B cell (primary cell): ENCODE measurements around the gene TCF12. TPM values are rescaled to one million over a fixed set of nuclear protein-coding genes. Genes with fewer than 3 reads are reported as not detected.

Source experiments
- ATAC-seq: fragments of 200-7000 bp; cut with Tn5 transposase; one replicate; pipeline ENCODE4 v1.10.0; 2021; ENCODE audit warnings: low read depth, mild to moderate bottlenecking, moderate number of reproducible peaks, moderate library complexity
- CTCF ChIA-PET: fragments of 350-600 bp; sonication (Branson Sonifier 250); formaldehyde crosslinking; loops from one replicate; lab custom pipeline; 2021; ENCODE audit warnings: antibody characterized with exemption, inconsistent platforms; lab: Charles Lee
- POLR2A ChIA-PET: fragments of 350-600 bp; sonication (Branson Sonifier 250); formaldehyde crosslinking; loops from one replicate; lab custom pipeline; 2021; ENCODE audit warnings: antibody characterized with exemption; lab: Charles Lee
- DNase-seq: peaks from one replicate; pipeline ENCODE4 v3.0.0; 2013
- H2AFZ ChIP-seq: 2 replicates; pipeline ENCODE4 v1.6.1; 2012; ENCODE audit warnings: mild to moderate bottlenecking, low read depth, low read length; ENCODE audit not compliant: insufficient read depth, poor library complexity, severe bottlenecking
- H3K27ac ChIP-seq, 2 donors: 1 replicate in 1 of 2; 2 replicates in 1 of 2; pipeline ENCODE4 v1.5.1; 2012 to 2013; ENCODE audit warnings: low read length in 2 of 2, mild to moderate bottlenecking in 2 of 2, moderate library complexity in 1 of 2
- H3K27me3 ChIP-seq, 4 experiments: fragments of 200-600 bp in 1 of 4; sonication (generic) in 1 of 4; replicated peaks in 1 of 4; 1 replicate in 2 of 4; 2 replicates in 2 of 4; pipeline versions ENCODE4 v1.6.1 to v1.7.0; 2013 to 2016; ENCODE audit warnings: low read length in 3 of 4, mild to moderate bottlenecking in 2 of 4, mixed read lengths in 1 of 4, moderate library complexity in 1 of 4; ENCODE audit not compliant: insufficient read depth in 4 of 4, control insufficient read depth in 3 of 4; ENCODE audit errors: control extremely low read depth in 1 of 4
- H3K36me3 ChIP-seq, 2 experiments: replicated peaks in 1 of 2; 1 replicate in 1 of 2; 2 replicates in 1 of 2; pipeline versions ENCODE4 v1.6.1 to v1.7.1; 2013; ENCODE audit warnings: low read length in 1 of 2; ENCODE audit not compliant: insufficient read depth in 2 of 2, control insufficient read depth in 1 of 2; ENCODE audit errors: control extremely low read depth in 1 of 2, extremely low read depth in 1 of 2
- H3K4me1 ChIP-seq, 2 donors: fragments of 200-600 bp in 1 of 2; sonication (generic) in 1 of 2; 1 replicate in 1 of 2; 2 replicates in 1 of 2; pipeline versions ENCODE4 v1.5.1 to v1.6.1; 2013 to 2017; ENCODE audit warnings: low read length in 2 of 2; ENCODE audit not compliant: control insufficient read depth in 2 of 2, insufficient read depth in 2 of 2
- H3K4me2 ChIP-seq: replicated peaks from 2 replicates; pipeline ENCODE3; 2012; ENCODE audit warnings: mild to moderate bottlenecking, low read depth, low read length; ENCODE audit not compliant: poor library complexity, severe bottlenecking
- H3K4me3 ChIP-seq, 5 experiments: fragments of 200-600 bp in 1 of 5; sonication (generic) in 1 of 5; 1 replicate in 3 of 5; 2 replicates in 2 of 5; pipeline versions ENCODE4 v1.5.1 to v1.7.0; 2011 to 2016; ENCODE audit warnings: low read length in 4 of 5, mild to moderate bottlenecking in 4 of 5, low read depth in 2 of 5, control low read depth in 1 of 5, moderate library complexity in 1 of 5; ENCODE audit not compliant: insufficient read depth in 1 of 5; ENCODE audit errors: control extremely low read depth in 1 of 5, extremely low read depth in 1 of 5
- H3K79me2 ChIP-seq: fragments of 200-600 bp; sonication (generic); one replicate; pipeline ENCODE4 v1.6.0; 2016; ENCODE audit warnings: low read length; ENCODE audit not compliant: control insufficient read depth, insufficient read depth
- H3K9ac ChIP-seq: fragments of 200-600 bp; sonication (generic); 2 replicates; pipeline ENCODE4 v1.6.1; 2017; ENCODE audit warnings: mild to moderate bottlenecking, low read length, moderate library complexity
- H3K9me3 ChIP-seq, 3 donors: one replicate each; pipeline versions ENCODE4 v1.6.1 to v1.7.1; 2013; ENCODE audit warnings: low read length in 2 of 3; ENCODE audit not compliant: control insufficient read depth in 2 of 3, insufficient read depth in 1 of 3; ENCODE audit errors: control extremely low read depth in 1 of 3
- H4K20me1 ChIP-seq: 2 replicates; pipeline ENCODE4 v1.6.0; 2012; ENCODE audit warnings: mild to moderate bottlenecking, low read length; ENCODE audit not compliant: insufficient read depth, control insufficient read depth, poor library complexity, severe bottlenecking
- H3K27ac Mint-ChIP-seq: one replicate; pipeline ENCODE4 v1.8.0; 2021; ENCODE audit warnings: mixed read lengths
- H3K27me3 Mint-ChIP-seq: one replicate; pipeline ENCODE4 v1.8.0; 2021; ENCODE audit warnings: mixed read lengths
- H3K4me1 Mint-ChIP-seq: one replicate; pipeline ENCODE4 v1.8.0; 2021; ENCODE audit warnings: mixed read lengths
- H3K4me3 Mint-ChIP-seq: one replicate; pipeline ENCODE4 v1.8.0; 2021; ENCODE audit warnings: mixed read lengths
- H3K9me3 Mint-ChIP-seq: one replicate; pipeline ENCODE4 v1.8.0; 2022; ENCODE audit warnings: mixed read lengths; ENCODE audit not compliant: insufficient read depth
- EZH2 ChIP-seq: IDR thresholded peaks from 2 replicates; pipeline ENCODE4 v1.6.1; 2012; ENCODE audit warnings: borderline replicate concordance, low read depth, mild to moderate bottlenecking, moderate library complexity, low read length; ENCODE audit not compliant: insufficient read depth, poor library complexity, severe bottlenecking
- WGBS: methylation state at CpG from one replicate; pipeline ENCODE4 v1.1.5; 2013; ENCODE audit warnings: missing lambda C conversion rate; ENCODE audit not compliant: insufficient coverage; 5-methylcytosine and 5-hydroxymethylcytosine counted together
- intact Hi-C: fragments of 100-400 bp; cut with micrococcal nuclease; formaldehyde crosslinking; loops from one replicate; pipeline ENCODE4 v1.10.0; 2022
- polyA plus RNA-seq: library from polyadenylated mRNA; depleted of rRNA; stranded (reverse); fragments of >200 nt; gene quantifications from 2 replicates; pipeline ENCODE4 v1.2.3, GENCODE V29; 2012
- total RNA-seq, 2 donors: library from RNA; stranded (reverse); fragments of 120-200 nt in 1 of 2; gene quantifications; 1 replicate in 1 of 2; 2 replicates in 1 of 2; pipeline versions ENCODE4 v1.2.3 to v1.2.4, GENCODE V29; 2013 to 2022
- TF ChIP-seq, protein P1 (sequence below): fragments of 200-600 bp; IDR thresholded peaks from one replicate; pipeline ENCODE4 v1.8.0; 2022; ENCODE audit warnings: antibody characterized with exemption, mild to moderate bottlenecking

The TCF12 gene
- total and polyA plus RNA-seq, 2 donors (not counting 1 experiment from before 2014, with no cell fraction given) = 27.1 to 131 TPM

- H3K27me3 Mint-ChIP-seq = no peaks in the 10 kb centered on the region
- TF ChIP-seq EZH2 = no peak
- TF ChIP-seq, protein P1, sequence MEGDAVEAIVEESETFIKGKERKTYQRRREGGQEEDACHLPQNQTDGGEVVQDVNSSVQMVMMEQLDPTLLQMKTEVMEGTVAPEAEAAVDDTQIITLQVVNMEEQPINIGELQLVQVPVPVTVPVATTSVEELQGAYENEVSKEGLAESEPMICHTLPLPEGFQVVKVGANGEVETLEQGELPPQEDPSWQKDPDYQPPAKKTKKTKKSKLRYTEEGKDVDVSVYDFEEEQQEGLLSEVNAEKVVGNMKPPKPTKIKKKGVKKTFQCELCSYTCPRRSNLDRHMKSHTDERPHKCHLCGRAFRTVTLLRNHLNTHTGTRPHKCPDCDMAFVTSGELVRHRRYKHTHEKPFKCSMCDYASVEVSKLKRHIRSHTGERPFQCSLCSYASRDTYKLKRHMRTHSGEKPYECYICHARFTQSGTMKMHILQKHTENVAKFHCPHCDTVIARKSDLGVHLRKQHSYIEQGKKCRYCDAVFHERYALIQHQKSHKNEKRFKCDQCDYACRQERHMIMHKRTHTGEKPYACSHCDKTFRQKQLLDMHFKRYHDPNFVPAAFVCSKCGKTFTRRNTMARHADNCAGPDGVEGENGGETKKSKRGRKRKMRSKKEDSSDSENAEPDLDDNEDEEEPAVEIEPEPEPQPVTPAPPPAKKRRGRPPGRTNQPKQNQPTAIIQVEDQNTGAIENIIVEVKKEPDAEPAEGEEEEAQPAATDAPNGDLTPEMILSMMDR = no peak
- CTCF ChIA-PET = no interaction called here
- H2AFZ ChIP-seq = no peak overlapping the region
- H3K9me3 ChIP-seq = no peaks in the 10 kb centered on the region
- H3K27me3 ChIP-seq = no peaks in the 10 kb centered on the region
- H3K4me3 ChIP-seq = no peak overlapping the region
- H3K4me1 ChIP-seq = peaks cover 0 to 23% of the 10 kb centered on the region in 2 donors
- H3K36me3 ChIP-seq = no peaks in the 10 kb centered on the region
- no peak overlapping the region for H3K27ac ChIP-seq
- peaks cover 45% of the 10 kb centered on the region for H3K4me1 Mint-ChIP-seq
- no peak overlapping the region for H3K9ac ChIP-seq
- intact Hi-C loops = no loop called here
- H3K4me2 ChIP-seq = no peak overlapping the region
- no peaks in the 10 kb centered on the region for H3K9me3 Mint-ChIP-seq
- WGBS = 94% methylated on average over 3 of the region's 3 CpGs
- peaks cover 66% of the 10 kb centered on the region for H3K79me2 ChIP-seq
- DNase-seq (no peak), ATAC-seq (no peak)
- no peak overlapping the region for H3K27ac Mint-ChIP-seq
- H3K4me3 Mint-ChIP-seq = no peak overlapping the region
- POLR2A ChIA-PET = no interaction called here
- peaks cover 40% of the 10 kb centered on the region for H4K20me1 ChIP-seq
These were observed 68.8 kb downstream of the TCF12 start for GRCh38 chr15:56987286-56987685.

DNA sequence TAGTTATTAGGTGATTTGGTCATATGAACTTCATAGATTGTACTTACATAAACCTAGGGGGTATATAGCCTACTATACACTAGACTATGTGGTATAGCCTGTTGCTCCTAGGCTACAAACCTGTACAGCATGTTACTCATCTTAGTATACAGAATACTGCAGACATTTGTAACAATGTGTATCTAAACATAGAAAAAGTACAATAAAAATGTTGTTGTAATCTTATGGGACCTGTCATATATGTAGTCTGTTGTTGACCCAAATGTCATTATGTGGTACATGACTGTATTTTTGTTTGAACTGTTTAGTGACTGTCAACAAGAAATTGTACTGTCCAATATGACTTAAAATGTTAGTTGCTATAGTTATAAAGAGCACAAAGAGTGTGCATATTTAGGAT is 69.8 kb downstream of the TCF12 start:
- no peaks in the 10 kb centered on the region for H3K27me3 Mint-ChIP-seq
- no peak overlapping the region for H3K4me3 Mint-ChIP-seq
- peaks cover 36% of the 10 kb centered on the region for H4K20me1 ChIP-seq
- POLR2A ChIA-PET = no interaction called here
- no peak for TF ChIP-seq EZH2
- TF ChIP-seq, protein P1 = no peak
- intact Hi-C loops = no loop called here
- no peak for ATAC-seq
- H3K79me2 ChIP-seq = peaks cover 65% of the 10 kb centered on the region
- no peak overlapping the region for H2AFZ ChIP-seq
- no peak for DNase-seq
- CTCF ChIA-PET = no interaction called here
- H3K27me3 ChIP-seq = no peaks in the 10 kb centered on the region
- H3K9me3 Mint-ChIP-seq = no peaks in the 10 kb centered on the region
- no peak overlapping the region for H3K9ac ChIP-seq
- H3K4me2 ChIP-seq = no peak overlapping the region
- H3K36me3 ChIP-seq = no peaks in the 10 kb centered on the region
- H3K9me3 ChIP-seq = no peaks in the 10 kb centered on the region
- no peak overlapping the region for H3K4me3 ChIP-seq
- peaks cover 39% of the 10 kb centered on the region for H3K4me1 Mint-ChIP-seq
- H3K27ac Mint-ChIP-seq = no peak overlapping the region
- H3K4me1 ChIP-seq = peaks cover 0 to 18% of the 10 kb centered on the region in 2 donors
- H3K27ac ChIP-seq = no peak overlapping the region
